Brain pericyte (primary cell): ENCODE results near the gene HPCAL1.

ENCODE experiments used
- DNase-seq: peaks from one replicate; pipeline ENCODE4 v3.0.0-alpha.2; 2012; ENCODE audit warnings: low read depth, low spot score

The HPCAL1 gene

DNA sequence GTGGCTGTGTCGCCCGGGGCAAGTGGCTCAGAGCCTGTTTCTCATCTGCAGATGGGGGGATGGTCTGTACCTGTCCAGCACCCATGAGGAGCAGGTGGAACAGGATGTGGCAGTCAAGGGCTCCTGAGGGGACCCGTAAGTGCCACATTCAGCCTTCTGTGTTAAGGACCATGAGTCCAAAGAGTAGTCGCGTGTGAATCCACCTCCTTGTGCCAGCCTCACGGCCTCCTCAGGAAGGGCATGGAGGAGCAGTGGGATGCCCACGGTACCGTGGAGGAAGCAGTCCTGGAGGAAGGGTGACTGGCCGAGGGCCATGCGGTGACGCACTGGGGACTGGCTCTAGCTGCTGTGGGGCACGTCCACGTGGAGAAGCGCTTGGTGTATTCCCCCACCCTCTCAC is 84.3 kb downstream of the HPCAL1 start:
- no peak for DNase-seq

DNA sequence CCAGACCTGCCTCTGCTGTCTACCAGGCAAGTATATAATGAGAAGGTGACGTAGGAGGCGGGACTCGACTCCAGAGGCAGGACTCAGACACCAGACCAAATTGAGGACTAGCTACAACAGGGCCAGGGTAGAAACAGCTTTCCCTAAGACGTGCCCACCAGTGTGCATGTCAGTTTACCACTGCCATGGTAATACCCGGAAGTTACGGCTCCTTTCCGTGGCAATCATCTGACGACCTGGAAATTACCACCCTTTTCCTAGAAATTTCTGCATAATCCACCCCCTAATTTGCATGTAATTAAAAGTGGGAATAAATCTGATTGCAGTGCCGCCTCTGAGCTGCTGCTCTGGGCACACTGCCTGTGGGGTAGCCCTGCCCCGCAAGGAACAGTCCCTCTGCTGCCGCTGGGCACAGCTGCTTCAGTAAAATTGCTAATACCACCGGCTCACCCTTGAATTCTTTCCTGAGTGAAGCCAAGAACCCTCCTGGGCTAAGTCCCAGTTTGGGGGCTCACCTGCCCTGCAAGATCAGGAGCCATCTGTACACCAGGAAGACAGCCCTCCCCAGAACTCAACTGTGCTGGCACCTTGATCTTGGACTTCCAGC is 86.4 kb downstream of the HPCAL1 start:
- DNase-seq: no peak

DNA sequence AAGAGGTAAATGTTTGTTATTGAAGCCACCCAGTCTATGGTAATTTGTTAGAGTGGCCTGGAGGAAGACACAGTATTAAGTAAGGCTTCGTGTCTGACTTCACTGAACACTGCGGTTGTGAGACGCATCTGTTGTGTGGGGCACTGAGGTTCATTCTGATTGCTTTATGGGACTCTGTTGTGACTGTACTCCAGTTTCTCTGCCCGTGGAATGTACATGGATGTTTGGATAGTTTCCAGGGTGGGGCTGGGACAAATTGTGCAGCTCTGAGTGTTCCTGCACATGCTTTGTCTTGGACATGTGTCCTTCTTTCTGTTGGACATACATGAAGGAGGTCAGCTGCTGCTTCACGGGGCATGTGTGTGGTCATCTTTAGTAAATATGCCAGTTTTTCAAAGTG is 86.9 kb downstream of the HPCAL1 start:
- DNase-seq: no peak

GRCh38 chr2:10390369-10390801 is 87.7 kb downstream of the HPCAL1 start:
- no peak for DNase-seq

- no peak for DNase-seq
Measured at GRCh38 chr2:10392100-10392499, 89.4 kb downstream of the HPCAL1 start.

DNA sequence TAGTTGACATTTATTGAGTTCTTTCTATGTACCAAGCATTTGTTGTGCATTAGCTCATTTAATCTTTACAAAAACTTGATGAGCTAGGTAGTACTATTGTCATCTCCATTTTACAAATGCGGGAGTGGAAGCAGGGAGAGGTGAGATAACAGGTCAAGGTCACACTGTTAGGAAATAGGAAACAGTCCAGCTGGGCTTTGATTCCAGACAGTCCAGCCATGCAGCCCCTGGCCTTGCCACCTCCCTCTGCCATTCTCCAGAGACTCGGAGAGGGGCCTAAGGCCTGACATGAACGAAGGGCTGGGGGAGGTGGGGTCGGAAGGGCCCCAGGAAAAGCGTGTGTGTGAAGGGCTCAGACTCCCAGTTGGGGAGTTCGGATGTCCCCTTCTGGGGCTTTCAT is 89.8 kb downstream of the HPCAL1 start:
- no peak for DNase-seq

- DNase-seq: no peak
Measured at GRCh38 chr2:10392951-10393639, 90.4 kb downstream of the HPCAL1 start.

DNA sequence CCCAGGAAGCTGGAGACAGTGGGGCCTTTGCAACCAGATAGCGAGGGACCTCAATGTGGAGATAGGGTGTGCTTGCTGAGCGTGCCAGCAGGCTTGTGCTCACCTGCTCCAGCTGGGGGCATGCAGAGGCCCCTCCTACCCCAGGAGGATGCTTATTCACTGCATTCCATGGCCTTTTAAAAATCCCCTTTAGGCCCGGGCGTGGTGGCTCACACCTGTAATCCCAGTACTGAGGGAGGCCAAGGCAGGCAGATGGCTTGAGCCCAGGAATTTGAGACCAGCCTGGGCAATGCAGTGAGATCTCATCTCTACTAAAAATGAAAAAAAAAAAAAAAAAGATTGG is 90.9 kb downstream of the HPCAL1 start:
- no peak for DNase-seq

DNA sequence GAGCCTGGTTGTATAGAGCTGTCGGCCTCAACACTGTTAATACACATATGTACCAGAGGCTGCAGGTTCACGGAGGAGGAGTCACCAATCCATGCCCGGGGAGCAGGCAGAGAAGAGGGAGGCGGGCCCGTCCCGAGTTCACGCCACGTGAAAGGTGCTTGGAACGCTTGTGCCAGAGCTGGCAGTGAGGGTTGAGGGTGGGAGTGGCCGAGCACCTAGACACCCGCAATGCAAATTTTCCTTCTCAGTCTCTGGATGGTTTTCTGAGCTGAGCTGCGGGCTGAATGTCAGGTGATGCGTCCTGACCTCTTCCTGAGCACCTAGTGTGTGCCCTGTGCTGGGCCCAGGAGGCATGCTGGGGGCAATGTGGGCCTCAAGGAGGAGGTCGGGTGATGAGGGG is 93.2 kb downstream of the HPCAL1 start:
- DNase-seq: no peak

GRCh38 chr2:10396464-10396863 is 93.8 kb downstream of the HPCAL1 start:
- no peak for DNase-seq

DNA sequence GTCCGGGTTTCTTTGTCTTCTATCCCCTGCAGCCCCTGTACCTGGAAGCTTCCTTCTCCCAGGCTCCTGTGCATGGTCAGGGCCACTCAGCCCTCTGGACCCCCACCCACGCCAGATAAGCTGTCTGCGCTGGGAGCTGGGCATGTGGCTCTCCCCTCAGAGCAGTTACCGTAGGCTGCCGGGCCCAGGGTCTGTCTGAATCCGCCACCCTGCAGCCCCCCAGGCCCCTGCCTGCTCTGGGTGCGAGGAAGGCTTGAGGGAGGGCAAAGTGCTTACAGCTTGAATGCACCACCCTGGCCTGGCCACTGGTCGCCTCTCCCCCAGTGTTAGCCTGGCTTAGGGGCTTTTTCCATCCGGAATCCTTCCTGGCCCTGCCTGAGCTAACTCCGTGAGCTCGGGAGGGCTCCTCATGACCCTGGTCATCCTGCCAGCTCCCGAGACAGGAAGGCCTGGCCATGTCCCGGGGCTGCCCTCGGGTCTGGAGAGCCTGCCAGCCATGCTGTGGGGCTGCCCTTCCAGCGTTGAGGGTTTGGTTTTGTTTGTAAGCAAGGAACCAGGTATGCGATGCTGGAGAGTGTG is 94.7 kb downstream of the HPCAL1 start:
- DNase-seq: no peak

GRCh38 chr2:10397878-10398277 is 95.2 kb downstream of the HPCAL1 start:
- DNase-seq: no peak

GRCh38 chr2:10398496-10398895 is 95.8 kb downstream of the HPCAL1 start:
- DNase-seq: no peak

GRCh38 chr2:10399358-10399757 is 96.7 kb downstream of the HPCAL1 start:
- DNase-seq: no peak

DNA sequence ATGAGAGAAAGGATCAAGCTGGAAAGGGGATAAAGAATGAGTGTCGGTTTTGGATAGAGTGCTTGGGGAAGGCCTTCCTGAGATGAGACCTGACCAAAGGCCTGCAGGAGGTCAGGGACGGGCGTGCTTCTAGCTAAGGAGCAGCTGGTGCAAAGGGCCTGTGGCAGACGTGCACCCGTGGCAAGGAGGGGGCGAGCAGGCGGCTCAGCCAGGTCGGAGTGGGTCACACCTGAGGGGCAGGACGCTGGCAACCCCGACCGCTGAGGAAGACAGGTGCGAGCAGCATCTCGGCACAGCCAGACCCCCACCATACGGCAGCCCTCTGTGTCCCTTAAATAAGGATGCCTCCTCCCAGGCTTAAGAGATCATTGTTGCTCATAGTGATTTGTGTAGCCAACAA is 97.3 kb downstream of the HPCAL1 start:
- DNase-seq: no peak

DNA sequence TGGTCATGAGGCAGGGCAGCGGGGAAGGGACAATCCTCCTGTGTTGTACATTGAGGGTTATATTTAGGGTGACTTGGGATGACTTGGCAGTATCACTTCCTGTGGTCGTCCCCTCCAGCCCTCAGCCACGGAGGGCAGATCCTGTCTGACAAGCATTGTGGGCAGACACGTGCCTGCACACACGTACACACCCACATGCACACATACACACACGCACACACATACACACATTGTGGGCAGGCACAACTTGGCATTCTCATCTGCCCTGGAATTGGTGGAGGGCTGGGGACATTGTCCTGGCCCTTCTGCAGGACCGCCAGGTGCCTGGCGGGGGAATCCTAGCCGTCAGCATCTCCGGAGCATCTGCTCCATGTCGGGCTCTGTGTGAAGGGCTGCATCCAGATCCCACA is 97.9 kb downstream of the HPCAL1 start:
- DNase-seq: no peak

DNA sequence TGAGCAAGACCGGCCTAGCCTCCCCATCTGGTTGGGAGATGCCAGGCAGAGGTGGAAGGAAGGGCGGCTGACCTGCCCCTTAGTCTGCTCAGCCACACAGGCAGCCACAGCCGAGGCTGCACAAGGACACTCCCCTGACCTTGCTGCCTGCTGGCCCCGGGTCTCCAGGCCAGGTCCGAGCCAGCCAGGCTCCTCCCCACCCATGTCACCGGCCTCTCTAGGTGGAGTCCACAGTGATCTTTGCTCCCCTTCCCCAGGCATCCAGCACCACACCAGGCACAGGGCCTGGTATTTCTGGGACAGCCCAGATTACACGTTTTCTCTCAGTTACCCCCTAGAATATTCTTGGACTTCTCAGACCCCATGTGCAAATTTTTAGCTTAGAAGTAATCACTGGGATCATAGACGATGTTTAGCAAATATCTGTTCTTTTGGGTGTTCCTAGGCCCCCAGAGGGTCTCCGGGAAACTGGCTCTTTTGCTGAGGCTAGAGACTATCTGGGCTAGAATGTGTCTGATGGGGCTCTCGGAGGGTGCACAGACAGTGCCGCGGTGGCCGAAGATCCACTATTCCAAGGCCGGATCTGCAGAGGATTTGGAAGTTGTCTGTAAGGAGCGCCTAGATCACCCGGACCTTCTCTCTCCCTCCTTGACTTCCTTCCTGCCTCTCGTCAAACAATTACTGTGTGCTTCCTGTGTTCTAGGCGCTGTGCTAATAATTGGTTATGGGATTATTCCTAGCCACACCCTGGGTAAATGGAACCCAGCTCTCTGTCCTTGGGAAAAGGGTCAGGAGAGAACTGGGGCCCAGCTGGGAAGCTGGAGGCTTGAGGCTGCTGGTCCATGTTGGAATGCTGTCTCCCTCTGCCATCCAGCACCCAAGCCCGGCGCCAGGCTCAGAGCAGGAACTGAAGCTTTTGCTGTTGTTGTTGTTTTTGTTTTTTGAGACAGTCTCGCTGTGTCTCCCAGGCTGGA is 98.6 kb downstream of the HPCAL1 start:
- no peak for DNase-seq

- DNase-seq: no peak
Measured at GRCh38 chr2:10402062-10402585, 99.4 kb downstream of the HPCAL1 start.

DNA sequence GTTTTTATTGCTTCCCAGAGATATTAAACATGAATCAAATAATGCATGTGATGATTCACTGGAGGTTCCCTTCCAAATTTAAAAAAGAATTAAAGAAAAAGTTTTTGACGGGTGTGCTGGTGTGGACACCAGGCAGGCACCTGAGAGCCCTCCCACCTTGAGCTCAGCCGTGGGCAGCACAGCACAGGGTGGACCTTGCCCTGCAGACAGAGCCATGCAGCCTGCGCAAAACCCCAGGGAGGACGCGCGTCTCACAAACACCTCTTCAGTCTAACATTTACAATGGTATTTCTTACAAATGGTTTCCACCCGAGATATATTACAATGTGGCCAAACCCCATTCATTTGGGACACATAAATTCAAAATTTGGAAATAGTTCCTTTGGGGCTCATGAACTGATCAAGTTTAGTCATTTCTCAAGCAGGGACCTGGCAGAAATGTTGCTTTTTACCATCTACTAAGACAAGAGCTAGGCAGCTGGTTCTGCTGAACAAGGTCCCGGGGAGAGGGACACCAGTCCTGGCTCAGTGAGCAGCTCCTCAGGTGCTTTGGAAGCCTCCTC is 100.0 kb downstream of the HPCAL1 start:
- DNase-seq: no peak

GRCh38 chr2:10404324-10405143 is 101.8 kb downstream of the HPCAL1 start:
- no peak for DNase-seq

- DNase-seq: peak; percentile 71
Measured at GRCh38 chr2:10405448-10405847, 102.7 kb downstream of the HPCAL1 start.
